ENCODE data around the gene TRIM26. TPM values are rescaled to one million over a fixed set of nuclear protein-coding genes. Genes with fewer than 3 reads are reported as not detected.
"Not testable (repeated sequence)": the region's sequence is repeated elsewhere in the genome, so short reads cannot be mapped to it uniquely, and the experiment has no call there.

TRIM26 gene
- polyA plus RNA-seq, 1 donor from 2014 or later = 25.9 TPM

- Histone ChIP-seq H3K9ac (ENCODE audit: low read length) (no peak overlapping the region), H3K27ac (ENCODE audit: low read length) (no peak overlapping the region), H3K4me2 (ENCODE audit: low read length) (no peak overlapping the region), H3F3A (ENCODE audit: insufficient read depth, low read length, poor library complexity, severe bottlenecking) (no peaks in the 10 kb centered on the region), H3K9me3 (ENCODE audit: low read length) (no peaks in the 10 kb centered on the region), H4K20me1 (ENCODE audit: insufficient read depth) (no peaks in the 10 kb centered on the region), H3K36me3 (ENCODE audit: insufficient read depth, low read length) (no peaks in the 10 kb centered on the region), H3K79me2 (replicated peaks; ENCODE audit: insufficient read depth, low read length) (no peaks in the 10 kb centered on the region), H3K27me3 (ENCODE audit: insufficient read depth, low read depth, low read length) (no peaks in the 10 kb centered on the region), H2AFZ (ENCODE audit: low read depth, low read length) (no peak overlapping the region), H3K4me3 (ENCODE audit: low read length) (no peak overlapping the region), H3K9me2 (ENCODE audit: insufficient read depth, low read length) (no peaks in the 10 kb centered on the region)
- no peak for TF ChIP-seq EZH2 (IDR thresholded peaks at IDR 0.05; ENCODE audit: borderline replicate concordance, insufficient read depth, low read length, poor library complexity, severe bottlenecking)
- TF ChIP-seq POLR2AphosphoS5 (IDR thresholded peaks at IDR 0.05) = no peak
- TF ChIP-seq TAF1 (IDR thresholded peaks at IDR 0.05; ENCODE audit: low read depth) = no peak
- no peak for TF ChIP-seq EP300 (conservative IDR thresholded peaks at IDR 0.05; ENCODE audit: poor library complexity, severe bottlenecking)
- TF ChIP-seq RAD21 (conservative IDR thresholded peaks at IDR 0.05) = no peak
Measured at GRCh38 chr6:30143780-30144179, 69.4 kb downstream of the TRIM26 start.

GRCh38 chr6:30142665-30143064 lies 70.5 kb downstream of the TRIM26 start:
- H4K20me1 ChIP-seq (ENCODE audit: insufficient read depth) = no peaks in the 10 kb centered on the region
- H3K9me2 ChIP-seq (ENCODE audit: insufficient read depth, low read length) = no peaks in the 10 kb centered on the region
- no peaks in the 10 kb centered on the region for H3F3A ChIP-seq (ENCODE audit: insufficient read depth, low read length, poor library complexity, severe bottlenecking)
- H3K4me2 ChIP-seq (ENCODE audit: low read length) = no peak overlapping the region
- H3K4me3 ChIP-seq (ENCODE audit: low read length) = no peak overlapping the region
- no peaks in the 10 kb centered on the region for H3K36me3 ChIP-seq (ENCODE audit: insufficient read depth, low read length)
- H3K27me3 ChIP-seq (ENCODE audit: insufficient read depth, low read depth, low read length) = peaks cover 4% of the 10 kb centered on the region
- no peak overlapping the region for H2AFZ ChIP-seq (ENCODE audit: low read depth, low read length)
- H3K79me2 ChIP-seq (replicated peaks; ENCODE audit: insufficient read depth, low read length) = no peaks in the 10 kb centered on the region
- no peak overlapping the region for H3K9ac ChIP-seq (ENCODE audit: low read length)
- H3K27ac ChIP-seq (ENCODE audit: low read length) = no peak overlapping the region
- TF ChIP-seq EZH2 (IDR thresholded peaks at IDR 0.05; ENCODE audit: borderline replicate concordance, insufficient read depth, low read length, poor library complexity, severe bottlenecking) = no peak
- no peak for TF ChIP-seq REST (IDR thresholded peaks at IDR 0.05; ENCODE audit: borderline replicate concordance)
- no peak for TF ChIP-seq MXI1 (conservative IDR thresholded peaks at IDR 0.05; ENCODE audit: poor library complexity, severe bottlenecking)
- no peaks in the 10 kb centered on the region for H3K9me3 ChIP-seq (ENCODE audit: low read length)

GRCh38 chr6:30140240-30140639 lies 73.0 kb downstream of the TRIM26 start:
- not testable (repeated sequence) for H3K79me2 ChIP-seq (replicated peaks; ENCODE audit: insufficient read depth, low read length); H3K9me3 ChIP-seq (ENCODE audit: low read length); H3K9me2 ChIP-seq (ENCODE audit: insufficient read depth, low read length); H4K20me1 ChIP-seq (ENCODE audit: insufficient read depth); H3K27me3 ChIP-seq (ENCODE audit: insufficient read depth, low read depth, low read length); H2AFZ ChIP-seq (ENCODE audit: low read depth, low read length); H3K27ac ChIP-seq (ENCODE audit: low read length); H3K4me2 ChIP-seq (ENCODE audit: low read length); H3K9ac ChIP-seq (ENCODE audit: low read length); H3F3A ChIP-seq (ENCODE audit: insufficient read depth, low read length, poor library complexity, severe bottlenecking); H3K36me3 ChIP-seq (ENCODE audit: insufficient read depth, low read length); H3K4me3 ChIP-seq (ENCODE audit: low read length)

Data from neural cell (in vitro differentiated cells).